ENCODE data around the gene CLOCK.

Gene CLOCK

GRCh38 chr4:55539658-55540057 lies 7.1 kb downstream of the CLOCK start:
- DNase-seq (ENCODE audit: low spot score) = no peak

GRCh38 chr4:55538531-55538930 lies 8.2 kb downstream of the CLOCK start:
- no peak for DNase-seq (ENCODE audit: low spot score)

- DNase-seq (ENCODE audit: low spot score) = no peak
These were observed 12.4 kb downstream of the CLOCK start for GRCh38 chr4:55534306-55534705.

DNA sequence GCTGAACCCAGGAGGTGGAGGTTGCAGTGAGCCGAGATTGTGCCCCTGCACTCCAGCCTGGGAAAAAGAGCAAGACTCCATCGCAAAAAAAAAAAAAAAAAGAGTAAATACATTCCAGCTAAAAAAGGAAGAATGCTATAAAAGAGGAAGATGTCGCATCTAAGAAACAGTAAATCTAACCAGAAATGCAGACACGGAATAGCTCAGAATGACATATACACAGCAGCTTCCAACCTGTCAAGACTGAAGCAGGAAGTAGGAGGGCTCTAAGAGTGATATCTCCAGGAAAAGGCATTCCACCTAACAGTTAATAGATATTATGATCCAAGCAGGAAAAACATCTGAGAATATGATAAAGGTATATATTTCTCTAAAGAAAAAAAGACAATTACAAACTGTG lies 16.0 kb downstream of the CLOCK start:
- DNase-seq (ENCODE audit: low spot score) = no peak

DNA sequence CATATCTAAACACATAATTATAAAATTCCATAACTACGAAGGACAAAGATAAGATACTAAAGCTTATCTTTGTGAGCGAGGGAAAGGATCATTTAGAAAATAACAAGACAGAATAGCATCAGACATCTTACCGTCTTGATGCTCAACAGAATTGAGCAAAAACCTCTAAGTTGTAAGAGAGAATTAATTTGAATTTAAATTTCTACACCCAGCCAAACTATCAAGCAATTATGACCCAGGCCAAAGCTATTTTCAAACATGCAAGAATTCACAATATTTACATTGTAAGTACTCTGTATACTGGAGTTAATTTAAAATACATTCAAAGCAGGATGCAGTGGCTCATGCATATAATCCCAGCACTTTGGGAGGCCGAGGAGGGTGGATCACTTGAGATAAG lies 16.5 kb downstream of the CLOCK start:
- DNase-seq (ENCODE audit: low spot score) = no peak

GRCh38 chr4:55528491-55528890 lies 18.2 kb downstream of the CLOCK start:
- DNase-seq (ENCODE audit: low spot score) = no peak

GRCh38 chr4:55524844-55525571 lies 21.7 kb downstream of the CLOCK start:
- DNase-seq (ENCODE audit: low spot score) = no peak

DNA sequence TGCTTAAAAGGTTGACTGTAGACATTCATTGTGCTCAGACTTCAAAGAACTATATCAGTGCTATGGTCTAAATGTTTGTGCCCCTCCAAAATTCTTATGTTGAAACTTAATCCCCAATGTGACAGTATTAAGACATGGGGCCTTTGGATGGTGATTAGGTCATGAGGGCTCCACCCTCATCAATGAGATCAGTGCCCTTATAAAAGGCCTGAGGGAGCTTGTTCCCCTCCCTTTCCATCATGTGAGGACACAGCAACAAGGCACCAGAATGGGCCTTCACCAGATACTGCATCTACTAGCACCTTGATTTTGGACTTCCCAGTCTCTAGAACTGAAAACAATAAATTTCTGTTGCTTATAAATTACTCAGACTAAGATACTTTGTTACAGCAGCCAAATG lies 28.3 kb downstream of the CLOCK start:
- DNase-seq (ENCODE audit: low spot score) = no peak

GRCh38 chr4:55517526-55518229 lies 29.0 kb downstream of the CLOCK start:
- DNase-seq (ENCODE audit: low spot score) = no peak

- DNase-seq (ENCODE audit: low spot score) = no peak
These were observed 33.7 kb downstream of the CLOCK start for GRCh38 chr4:55512922-55513571.

- no peak for DNase-seq (ENCODE audit: low spot score)
These were observed 34.6 kb downstream of the CLOCK start for GRCh38 chr4:55512077-55512476.

DNA sequence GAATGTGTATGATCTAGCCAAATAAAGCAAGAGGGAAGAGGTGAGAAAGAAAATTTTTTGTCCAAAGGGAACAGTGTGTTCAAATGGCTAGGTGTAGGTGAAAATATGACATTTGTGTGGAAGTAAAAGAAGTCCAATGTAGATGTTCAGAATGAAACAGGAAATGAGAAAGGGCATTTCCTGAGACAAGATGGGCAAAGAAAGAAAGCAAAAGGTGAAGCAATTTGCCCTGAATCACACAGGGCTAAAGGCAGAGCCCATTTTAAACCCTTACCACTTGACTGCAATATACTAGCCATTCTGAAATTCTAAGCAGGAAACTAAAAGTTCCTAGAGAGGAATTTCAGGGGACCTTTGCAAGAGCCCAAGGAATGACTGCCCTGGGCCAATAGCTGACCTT lies 36.0 kb downstream of the CLOCK start:
- no peak for DNase-seq (ENCODE audit: low spot score)

DNA sequence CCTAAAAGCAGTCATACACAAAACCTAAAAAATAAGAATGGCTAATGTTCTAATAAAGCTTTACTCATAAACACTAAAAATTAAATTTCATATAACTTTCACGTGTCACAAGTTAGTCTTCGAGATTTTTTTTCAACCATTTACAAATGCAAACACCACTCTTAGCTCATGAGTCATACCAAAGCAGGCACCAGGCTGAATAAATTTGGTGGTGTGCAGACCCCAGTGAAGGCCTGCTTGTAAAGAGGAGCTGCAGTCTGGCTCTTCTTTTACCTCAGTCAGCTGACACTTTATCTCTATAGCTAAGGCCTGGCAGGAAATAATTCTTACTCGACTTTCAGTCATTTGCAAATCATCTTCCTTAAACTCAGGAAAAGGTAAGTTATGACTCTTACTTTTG lies 37.4 kb downstream of the CLOCK start:
- DNase-seq (ENCODE audit: low spot score) = no peak

DNA sequence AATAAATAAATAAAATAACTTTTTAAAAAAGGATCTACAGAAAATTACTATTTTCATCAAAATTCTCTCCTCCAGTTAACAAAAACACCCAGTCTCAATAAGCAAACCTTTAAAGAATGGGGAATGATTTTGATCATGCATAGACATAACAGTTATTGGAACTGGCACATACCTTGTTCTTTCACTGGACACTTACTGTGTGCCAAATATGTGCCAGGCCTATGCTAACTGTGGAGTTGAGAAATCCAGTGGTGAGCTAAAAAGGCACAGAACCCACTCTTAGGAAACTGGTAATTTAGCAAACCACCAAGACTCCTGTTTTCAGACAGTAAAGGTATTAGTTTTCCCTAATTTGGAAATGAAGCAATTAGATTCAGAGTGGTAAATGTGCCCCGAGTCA lies 39.1 kb downstream of the CLOCK start:
- DNase-seq (ENCODE audit: low spot score) = no peak

GRCh38 chr4:55503169-55503568 lies 43.5 kb downstream of the CLOCK start:
- DNase-seq (ENCODE audit: low spot score) = peak; percentile 28

DNA sequence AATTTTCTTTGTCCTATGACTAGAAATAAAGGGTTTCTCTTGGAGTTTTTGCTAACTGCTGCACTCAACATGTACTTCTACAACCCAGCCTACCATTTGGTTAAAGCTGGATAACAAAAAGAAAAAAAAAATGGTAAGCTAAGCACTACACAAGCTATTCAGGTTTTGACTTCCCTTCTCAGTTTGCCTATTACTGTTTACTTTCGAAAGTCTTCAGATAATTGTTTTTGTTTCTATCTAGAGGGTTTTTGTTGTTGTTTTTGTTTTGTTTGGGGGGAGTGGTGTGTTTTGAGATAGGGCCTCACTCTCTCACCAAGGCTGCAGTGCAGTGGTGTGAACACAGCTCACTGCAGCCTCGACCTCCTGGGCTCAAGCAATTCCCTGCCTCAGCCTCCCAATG lies 46.6 kb downstream of the CLOCK start:
- no peak for DNase-seq (ENCODE audit: low spot score)

- DNase-seq (ENCODE audit: low spot score) = no peak
These were observed 47.2 kb downstream of the CLOCK start for GRCh38 chr4:55499495-55499894.

- DNase-seq (ENCODE audit: low spot score) = no peak
These were observed 48.7 kb downstream of the CLOCK start for GRCh38 chr4:55498051-55498450.

DNA sequence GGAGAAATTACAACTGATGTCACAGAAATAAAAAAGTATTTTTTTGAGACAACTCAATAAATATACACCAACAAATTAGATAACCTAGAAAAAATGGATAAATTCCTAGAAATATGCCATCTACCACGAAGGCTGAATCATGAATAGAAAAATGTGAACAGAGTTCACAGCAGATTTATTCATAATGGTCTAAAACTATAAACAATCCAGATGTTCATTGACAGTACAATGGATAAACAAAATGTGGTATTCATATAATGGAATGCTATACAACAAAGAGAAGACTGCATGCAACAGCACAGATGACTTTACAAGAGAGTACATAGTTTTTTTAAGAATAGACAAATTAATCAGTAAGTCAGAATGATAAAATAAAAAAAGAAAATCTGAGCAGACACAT lies 55.2 kb downstream of the CLOCK start:
- no peak for DNase-seq (ENCODE audit: low spot score)

DNA sequence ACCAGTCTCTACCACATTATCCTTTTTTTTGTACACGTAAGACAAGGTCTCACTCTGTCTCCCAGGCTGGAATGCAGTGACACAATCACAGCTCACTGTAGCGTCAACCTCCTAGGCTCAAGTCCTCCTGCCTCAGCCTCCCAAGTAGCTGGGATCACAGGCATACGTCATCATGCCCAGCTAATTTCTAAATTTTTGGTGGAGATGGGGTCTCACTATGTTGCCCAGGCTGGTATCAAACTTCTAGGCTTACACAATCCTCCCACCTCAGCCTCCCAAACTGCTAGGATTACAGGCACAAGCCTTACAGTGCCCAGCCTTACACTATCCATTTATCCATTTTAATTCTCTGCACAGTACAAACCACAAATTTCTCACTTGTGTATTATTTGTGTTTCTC lies 58.0 kb downstream of the CLOCK start:
- DNase-seq (ENCODE audit: low spot score) = no peak

GRCh38 chr4:55485821-55486220 lies 60.9 kb downstream of the CLOCK start:
- no peak for DNase-seq (ENCODE audit: low spot score)

- DNase-seq (ENCODE audit: low spot score) = no peak
These were observed 63.4 kb downstream of the CLOCK start for GRCh38 chr4:55483315-55483714.
